SK-N-SH (cell line): ENCODE measurements around the gene LARGE2.

Experiments
- ELF1 ChIP-seq: IDR thresholded peaks from 2 replicates; pipeline ENCODE4 v1.4.0; 2012
- EZH2phosphoT487 ChIP-seq: fragments of 200-600 bp; sonication (generic); IDR thresholded peaks from 2 replicates; pipeline ENCODE4 v1.6.1; 2017; ENCODE audit warnings: low read depth, mixed run types, mild to moderate bottlenecking, antibody characterized with exemption, moderate library complexity, borderline replicate concordance
- MAX ChIP-seq: IDR thresholded peaks from 2 replicates; pipeline ENCODE4 v1.4.0; 2012; ENCODE audit warnings: low read depth
- POLR2AphosphoS5 ChIP-seq: IDR thresholded peaks from 2 replicates; pipeline ENCODE4 v1.6.1; 2012; ENCODE audit warnings: low read depth, low read length
- RFX5 ChIP-seq: IDR thresholded peaks from 2 replicates; pipeline ENCODE4 v1.6.1; 2012; ENCODE audit warnings: mild to moderate bottlenecking, improper control_type of control experiment, low read length
- RXRA ChIP-seq: IDR thresholded peaks from 2 replicates; pipeline ENCODE4 v1.4.0; 2012; ENCODE audit warnings: low read depth, mild to moderate bottlenecking, borderline replicate concordance
- SMC3 ChIP-seq: IDR thresholded peaks from 2 replicates; pipeline ENCODE4 v1.6.1; 2012; ENCODE audit warnings: low read depth, low read length, improper control_type of control experiment
- TEAD4 ChIP-seq: IDR thresholded peaks from 2 replicates; pipeline ENCODE4 v1.4.0; 2012; ENCODE audit warnings: mild to moderate bottlenecking, borderline replicate concordance; ENCODE audit not compliant: insufficient read depth
- USF2 ChIP-seq: fragments of 150-350 bp; IDR thresholded peaks from 2 replicates; pipeline ENCODE4 v1.6.1; 2017; ENCODE audit warnings: antibody characterized with exemption, low read length, low read depth, borderline replicate concordance
- TF ChIP-seq, protein P1 (sequence below): fragments of 200-600 bp; sonication (generic); IDR thresholded peaks from 2 replicates; pipeline ENCODE4 v1.6.1; 2017; ENCODE audit warnings: antibody characterized with exemption, mild to moderate bottlenecking, moderate library complexity
- TF ChIP-seq, protein P2 (sequence below): IDR thresholded peaks from 2 replicates; pipeline ENCODE4 v1.4.0; 2012; ENCODE audit warnings: low read depth, borderline replicate concordance

GRCh38 chr11:45926536-45927331 lies 4.3 kb downstream of the LARGE2 start:
- no peak for TF ChIP-seq MAX
- TF ChIP-seq, protein P1, sequence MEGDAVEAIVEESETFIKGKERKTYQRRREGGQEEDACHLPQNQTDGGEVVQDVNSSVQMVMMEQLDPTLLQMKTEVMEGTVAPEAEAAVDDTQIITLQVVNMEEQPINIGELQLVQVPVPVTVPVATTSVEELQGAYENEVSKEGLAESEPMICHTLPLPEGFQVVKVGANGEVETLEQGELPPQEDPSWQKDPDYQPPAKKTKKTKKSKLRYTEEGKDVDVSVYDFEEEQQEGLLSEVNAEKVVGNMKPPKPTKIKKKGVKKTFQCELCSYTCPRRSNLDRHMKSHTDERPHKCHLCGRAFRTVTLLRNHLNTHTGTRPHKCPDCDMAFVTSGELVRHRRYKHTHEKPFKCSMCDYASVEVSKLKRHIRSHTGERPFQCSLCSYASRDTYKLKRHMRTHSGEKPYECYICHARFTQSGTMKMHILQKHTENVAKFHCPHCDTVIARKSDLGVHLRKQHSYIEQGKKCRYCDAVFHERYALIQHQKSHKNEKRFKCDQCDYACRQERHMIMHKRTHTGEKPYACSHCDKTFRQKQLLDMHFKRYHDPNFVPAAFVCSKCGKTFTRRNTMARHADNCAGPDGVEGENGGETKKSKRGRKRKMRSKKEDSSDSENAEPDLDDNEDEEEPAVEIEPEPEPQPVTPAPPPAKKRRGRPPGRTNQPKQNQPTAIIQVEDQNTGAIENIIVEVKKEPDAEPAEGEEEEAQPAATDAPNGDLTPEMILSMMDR: no peak
- TF ChIP-seq POLR2AphosphoS5: no peak
- TF ChIP-seq TEAD4: no peak
- no peak for TF ChIP-seq RXRA
- TF ChIP-seq RFX5: no peak
- TF ChIP-seq, protein P2, sequence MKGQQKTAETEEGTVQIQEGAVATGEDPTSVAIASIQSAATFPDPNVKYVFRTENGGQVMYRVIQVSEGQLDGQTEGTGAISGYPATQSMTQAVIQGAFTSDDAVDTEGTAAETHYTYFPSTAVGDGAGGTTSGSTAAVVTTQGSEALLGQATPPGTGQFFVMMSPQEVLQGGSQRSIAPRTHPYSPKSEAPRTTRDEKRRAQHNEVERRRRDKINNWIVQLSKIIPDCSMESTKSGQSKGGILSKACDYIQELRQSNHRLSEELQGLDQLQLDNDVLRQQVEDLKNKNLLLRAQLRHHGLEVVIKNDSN: no peak
- no peak for TF ChIP-seq EZH2phosphoT487
- no peak for TF ChIP-seq ELF1
- TF ChIP-seq SMC3: no peak
- TF ChIP-seq USF2: no peak
